ENCODE measurements around the gene PIBF1. TPM values are rescaled to one million over a fixed set of nuclear protein-coding genes. Genes with fewer than 3 reads are reported as not detected.
"Not testable (repeated sequence)": the region's sequence is repeated elsewhere in the genome, so short reads cannot be mapped to it uniquely, and the experiment has no call there.

PIBF1 gene
- total RNA-seq (2014; rRNA removed; shearing (Covaris generic)) = 19.3 and 20.4 TPM in 2 replicates

- peak; percentile 96 for DNase-seq (ENCODE audit: low read depth)
These were observed at the start of gene PIBF1, which contains the start of gene DIS3 for GRCh38 chr13:72781451-72782439. Gene PIBF1, plus strand, starts transcription at chr13:72782133. Its CDS starts 1,337 bp downstream, at chr13:72783470. Gene DIS3, minus strand, starts transcription at chr13:72781900. Its CDS starts 68 bp downstream, at chr13:72781832.

GRCh38 chr13:72737033-72737432 lies 44.9 kb upstream of the PIBF1 start:
- no peak for DNase-seq (ENCODE audit: low read depth)

- DNase-seq (ENCODE audit: low read depth) = no peak
These were observed 41.9 kb upstream of the PIBF1 start for GRCh38 chr13:72740015-72740414.

GRCh38 chr13:72745260-72745659 lies 36.7 kb upstream of the PIBF1 start:
- DNase-seq (ENCODE audit: low read depth) = no peak

- no peak for DNase-seq (ENCODE audit: low read depth)
These were observed 30.7 kb upstream of the PIBF1 start for GRCh38 chr13:72751220-72751619.

GRCh38 chr13:72754111-72754510 lies 27.8 kb upstream of the PIBF1 start:
- DNase-seq (ENCODE audit: low read depth) = no peak

GRCh38 chr13:72757792-72758535 lies 24.0 kb upstream of the PIBF1 start:
- no peak for DNase-seq (ENCODE audit: low read depth)

- no peak for DNase-seq (ENCODE audit: low read depth)
These were observed 21.7 kb upstream of the PIBF1 start for GRCh38 chr13:72760189-72760588.

- DNase-seq (ENCODE audit: low read depth) = no peak
These were observed 18.5 kb upstream of the PIBF1 start for GRCh38 chr13:72763411-72763810.

GRCh38 chr13:72774019-72774418 lies 7.9 kb upstream of the PIBF1 start:
- DNase-seq (ENCODE audit: low read depth) = no peak

- peak; percentile 16 for DNase-seq (ENCODE audit: low read depth)
These were observed 784 bp downstream of the PIBF1 start for GRCh38 chr13:72782717-72783116.

- DNase-seq (ENCODE audit: low read depth) = not testable (repeated sequence)
These were observed 2.7 kb downstream of the PIBF1 start for GRCh38 chr13:72784679-72785078.

GRCh38 chr13:72788831-72789230 lies 6.9 kb downstream of the PIBF1 start:
- no peak for DNase-seq (ENCODE audit: low read depth)

GRCh38 chr13:72792640-72793039 lies 10.7 kb downstream of the PIBF1 start:
- no peak for DNase-seq (ENCODE audit: low read depth)

GRCh38 chr13:72798817-72799216 lies 16.9 kb downstream of the PIBF1 start:
- no peak for DNase-seq (ENCODE audit: low read depth)

- DNase-seq (ENCODE audit: low read depth) = no peak
These were observed 22.4 kb downstream of the PIBF1 start for GRCh38 chr13:72804301-72804700.

- no peak for DNase-seq (ENCODE audit: low read depth)
These were observed 23.9 kb downstream of the PIBF1 start for GRCh38 chr13:72805676-72806346.

- DNase-seq (ENCODE audit: low read depth) = not testable (repeated sequence)
These were observed 24.6 kb downstream of the PIBF1 start for GRCh38 chr13:72806514-72806913.

- DNase-seq (ENCODE audit: low read depth) = peak; percentile 24
These were observed 27.1 kb downstream of the PIBF1 start for GRCh38 chr13:72808917-72809500.

- peak; percentile 55 for DNase-seq (ENCODE audit: low read depth)
These were observed 38.4 kb downstream of the PIBF1 start for GRCh38 chr13:72820156-72820897.

GRCh38 chr13:72820898-72821279 lies 39.0 kb downstream of the PIBF1 start:
- no peak for DNase-seq (ENCODE audit: low read depth)

Data from RPMI7951 (cell line).